Gastroesophageal sphincter (tissue), 3 donors: ENCODE data around the gene LIMCH1.

Source experiments
- CTCF ChIP-seq, 4 experiments: fragments of 200-600 bp in 2 of 4; fragments of 450-650 bp in 2 of 4; sonication (generic) in 1 of 4; IDR thresholded peaks; one replicate each; pipeline ENCODE4 v1.5.1; 2017 to 2019; ENCODE audit warnings: antibody characterized with exemption in 4 of 4, mild to moderate bottlenecking in 2 of 4, moderate library complexity in 2 of 4
- EP300 ChIP-seq: sonication (generic); formaldehyde crosslinking; IDR thresholded peaks from one replicate; pipeline ENCODE4 v1.6.1; 2017; ENCODE audit warnings: antibody characterized with exemption, mild to moderate bottlenecking
- POLR2A ChIP-seq, 2 donors: fragments of 450-650 bp; IDR thresholded peaks; one replicate each; pipeline ENCODE4 v1.6.1; 2017; ENCODE audit warnings: antibody characterized with exemption in 2 of 2, mild to moderate bottlenecking in 2 of 2, moderate library complexity in 1 of 2
- POLR2AphosphoS5 ChIP-seq: sonication (generic); formaldehyde crosslinking; IDR thresholded peaks from one replicate; pipeline ENCODE4 v1.6.1; 2017; ENCODE audit warnings: antibody characterized with exemption

- TF ChIP-seq POLR2AphosphoS5, result no peak
- TF ChIP-seq CTCF (IDR thresholded peaks at IDR 0.05), result no peak
- TF ChIP-seq EP300, result no peak
- TF ChIP-seq POLR2A (IDR thresholded peaks at IDR 0.05), result no peak
These were observed 13.6 kb downstream of the LIMCH1 start for GRCh38 chr4:41551536-41551935.
